Measurements from ENCODE around the gene PRR3. TPM values are rescaled to one million over a fixed set of nuclear protein-coding genes. Genes with fewer than 3 reads are reported as not detected.

PRR3 gene
- polyA plus RNA-seq, 1 of the 3 experiments (the other 2 are of a cell fraction) = 21.2 TPM

GRCh38 chr6:30511169-30511546 lies 45.9 kb upstream of the PRR3 start:
- H3K4me3 ChIP-seq (ENCODE audit: low read depth in 2 of 2, low read length in 1 of 2) = no peak overlapping the region
- H4K20me1 ChIP-seq (ENCODE audit: insufficient read depth) = no peaks in the 10 kb centered on the region
- H3F3A ChIP-seq (replicated peaks; ENCODE audit: insufficient read depth) = peaks cover under 1% of the 10 kb centered on the region
- H3K9me2 ChIP-seq = no peaks in the 10 kb centered on the region
- H3K27me3 ChIP-seq (ENCODE audit: insufficient read depth) = no peaks in the 10 kb centered on the region
- TF ChIP-seq MAX (IDR thresholded peaks at IDR 0.05; ENCODE audit: low read depth) (no peak), IRF3 (IDR thresholded peaks at IDR 0.05; ENCODE audit: low read depth, low read length) (no peak), FOXM1 (IDR thresholded peaks at IDR 0.05; ENCODE audit: low read depth) (no peak), SIN3A (IDR thresholded peaks at IDR 0.05; ENCODE audit: borderline replicate concordance, low read depth, low read length) (no peak), SMC3 (IDR thresholded peaks at IDR 0.05; ENCODE audit: low read depth, low read length) (no peak), TCF12 (IDR thresholded peaks at IDR 0.05) (no peak), USF1 (IDR thresholded peaks at IDR 0.05; ENCODE audit: borderline replicate concordance, low read depth) (no peak)
- 46% methylated on average over 5 of the region's 5 CpGs for WGBS (ENCODE audit: low lambda C conversion rate)
- no peaks in the 10 kb centered on the region for H3K4me1 ChIP-seq (ENCODE audit: control insufficient read depth in 1 of 2, insufficient read depth in 2 of 2, low read depth in 1 of 2, low read length in 1 of 2)
- no peak overlapping the region for H3K9ac ChIP-seq
- H3K36me3 ChIP-seq (replicated peaks in 1 of 2; ENCODE audit: control insufficient read depth in 1 of 2, insufficient read depth in 2 of 2, low read length in 1 of 2) = no peaks in the 10 kb centered on the region
- ChIA-PET CTCF (interaction anchor here (1.2 to 2.9 kb wide), 5 partner anchors 21 to 168 kb away, joined by 3 to 18 read pairs (median 8); no protein-coding TSS in a partner anchor), POLR2A (interaction anchor here (0.7 kb wide), 1 partner anchor 21 kb away, joined by 5 read pairs; no protein-coding TSS in a partner anchor)
- 0 out of 2 replicates have a peak overlapping the region, but pooled peaks have one; percentile 20 for H3K4me2 ChIP-seq
- DNase-seq = no peak
- no peaks in the 10 kb centered on the region for H3K79me2 ChIP-seq (ENCODE audit: insufficient read depth)
- no peak overlapping the region for H3K27ac ChIP-seq (ENCODE audit: low read depth in 2 of 2, low read length in 1 of 2)
- peak overlapping the region; percentile 69; the same call in 1 of the 2 replicates for H2AFZ ChIP-seq (ENCODE audit: low read depth)
- H3K9me3 ChIP-seq = no peaks in the 10 kb centered on the region

- 69% methylated on average over 2 of the region's 2 CpGs for WGBS (ENCODE audit: low lambda C conversion rate)
- H3K9me2 ChIP-seq = no peaks in the 10 kb centered on the region
- no peaks in the 10 kb centered on the region for H3K79me2 ChIP-seq (ENCODE audit: insufficient read depth)
- H3K4me3 ChIP-seq (ENCODE audit: low read depth in 2 of 2, low read length in 1 of 2) = no peak overlapping the region
- H3K9ac ChIP-seq = no peak overlapping the region
- H3K4me1 ChIP-seq (ENCODE audit: control insufficient read depth in 1 of 2, insufficient read depth in 2 of 2, low read depth in 1 of 2, low read length in 1 of 2) = no peaks in the 10 kb centered on the region
- no peak overlapping the region for H2AFZ ChIP-seq (ENCODE audit: low read depth)
- H3K36me3 ChIP-seq (replicated peaks in 1 of 2; ENCODE audit: control insufficient read depth in 1 of 2, insufficient read depth in 2 of 2, low read length in 1 of 2) = no peaks in the 10 kb centered on the region
- H3K9me3 ChIP-seq = no peaks in the 10 kb centered on the region
- CTCF ChIA-PET = interaction anchor here (0.8 to 2.9 kb wide), 5 partner anchors 11 to 60 kb away, joined by 3 to 18 read pairs (median 3); no protein-coding TSS in a partner anchor
- POLR2A ChIA-PET = interaction anchor here (0.6 kb wide), 1 partner anchor 12 kb away, joined by 4 read pairs; no protein-coding TSS in a partner anchor
- no peaks in the 10 kb centered on the region for H4K20me1 ChIP-seq (ENCODE audit: insufficient read depth)
- DNase-seq = no peak
- no peak overlapping the region for H3K4me2 ChIP-seq
- H3F3A ChIP-seq (replicated peaks; ENCODE audit: insufficient read depth) = peaks cover 6% of the 10 kb centered on the region
- no peaks in the 10 kb centered on the region for H3K27me3 ChIP-seq (ENCODE audit: insufficient read depth)
- no peak overlapping the region for H3K27ac ChIP-seq (ENCODE audit: low read depth in 2 of 2, low read length in 1 of 2)
- TF ChIP-seq JUND (IDR thresholded peaks at IDR 0.05) (no peak), MEF2A (IDR thresholded peaks at IDR 0.05; ENCODE audit: borderline replicate concordance, low read depth) (no peak), GABPA (IDR thresholded peaks at IDR 0.05; ENCODE audit: low read depth) (no peak), CTCF (IDR thresholded peaks at IDR 0.05) (no peak), IRF3 (IDR thresholded peaks at IDR 0.05; ENCODE audit: low read depth, low read length) (no peak), YY1 (IDR thresholded peaks at IDR 0.05; ENCODE audit: low read depth) (no peak), SMC3 (IDR thresholded peaks at IDR 0.05; ENCODE audit: low read depth, low read length) (no peak), ZBTB33 (IDR thresholded peaks at IDR 0.05; ENCODE audit: borderline replicate concordance, low read depth) (no peak), FOSL2 (IDR thresholded peaks at IDR 0.05; ENCODE audit: borderline replicate concordance, low read depth) (no peak), MAX (IDR thresholded peaks at IDR 0.05; ENCODE audit: low read depth) (no peak), REST (IDR thresholded peaks at IDR 0.05; ENCODE audit: low read depth, low read length) (no peak)
These were observed 43.6 kb upstream of the PRR3 start for GRCh38 chr6:30513451-30513850.
